HEK293 (cell line): ENCODE measurements around the gene EXOSC2.

Experiments
- BCL11B ChIP-seq: fragments of 450-650 bp; formaldehyde crosslinking; IDR thresholded peaks from 2 replicates; pipeline ENCODE4 v1.5.1; 2016; ENCODE audit warnings: low read depth, missing biosample characterization, missing genetic modification characterization
- GLIS2 ChIP-seq: fragments of 450-650 bp; formaldehyde crosslinking; IDR thresholded peaks from 2 replicates; pipeline ENCODE4 v1.5.1; 2016; ENCODE audit warnings: missing biosample characterization, missing genetic modification characterization
- HOXD13 ChIP-seq: sonication (generic); formaldehyde crosslinking; IDR thresholded peaks from 2 replicates; pipeline ENCODE4 v1.8.0; 2022; ENCODE audit warnings: missing genetic modification reagents, borderline replicate concordance
- KLF9 ChIP-seq: fragments of 450-650 bp; formaldehyde crosslinking; IDR thresholded peaks from 2 replicates; pipeline ENCODE4 v1.5.1; 2016; ENCODE audit warnings: missing biosample characterization, missing genetic modification characterization, low read depth
- SP2 ChIP-seq: fragments of 450-650 bp; formaldehyde crosslinking; IDR thresholded peaks from 2 replicates; pipeline ENCODE4 v1.5.1; 2016; ENCODE audit warnings: missing biosample characterization, missing genetic modification characterization
- ZBTB48 ChIP-seq: fragments of 450-650 bp; formaldehyde crosslinking; IDR thresholded peaks from 2 replicates; pipeline ENCODE4 v1.5.1; 2016; ENCODE audit warnings: missing biosample characterization, missing genetic modification characterization
- ZBTB7A ChIP-seq: fragments of 450-650 bp; formaldehyde crosslinking; IDR thresholded peaks from 2 replicates; pipeline ENCODE4 v1.5.1; 2016; ENCODE audit warnings: low read depth, missing biosample characterization, missing genetic modification characterization
- ZBTB8A ChIP-seq: fragments of 450-650 bp; formaldehyde crosslinking; IDR thresholded peaks from 2 replicates; pipeline ENCODE4 v1.5.1; 2016; ENCODE audit warnings: missing biosample characterization, missing genetic modification characterization
- ZFP69B ChIP-seq: fragments of 450-650 bp; formaldehyde crosslinking; IDR thresholded peaks from 2 replicates; pipeline ENCODE4 v1.5.1; 2016; ENCODE audit warnings: missing biosample characterization, missing genetic modification characterization
- ZIC2 ChIP-seq: fragments of 450-650 bp; formaldehyde crosslinking; IDR thresholded peaks from 2 replicates; pipeline ENCODE4 v1.5.1; 2016; ENCODE audit warnings: missing biosample characterization, missing genetic modification characterization
- ZNF155 ChIP-seq: fragments of 450-650 bp; formaldehyde crosslinking; IDR thresholded peaks from 2 replicates; pipeline ENCODE4 v1.5.1; 2016; ENCODE audit warnings: missing biosample characterization, missing genetic modification characterization
- ZNF292 ChIP-seq: fragments of 450-650 bp; formaldehyde crosslinking; IDR thresholded peaks from 2 replicates; pipeline ENCODE4 v1.5.1; 2016; ENCODE audit warnings: low read depth, missing biosample characterization, missing genetic modification characterization, borderline replicate concordance
- ZNF37A ChIP-seq: fragments of 450-650 bp; IDR thresholded peaks from 2 replicates; pipeline ENCODE4 v1.5.1; 2018; ENCODE audit warnings: missing biosample characterization, missing genetic modification characterization
- ZNF394 ChIP-seq: fragments of 450-650 bp; formaldehyde crosslinking; IDR thresholded peaks from 2 replicates; pipeline ENCODE4 v1.5.1; 2016; ENCODE audit warnings: missing biosample characterization, missing genetic modification characterization, mild to moderate bottlenecking, moderate library complexity, borderline replicate concordance
- ZNF48 ChIP-seq: fragments of 450-650 bp; formaldehyde crosslinking; IDR thresholded peaks from 2 replicates; pipeline ENCODE4 v1.5.1; 2016; ENCODE audit warnings: missing biosample characterization, missing genetic modification characterization
- ZNF501 ChIP-seq: fragments of 450-650 bp; formaldehyde crosslinking; IDR thresholded peaks from 2 replicates; pipeline ENCODE4 v1.5.1; 2016; ENCODE audit warnings: missing biosample characterization, missing genetic modification characterization
- ZNF514 ChIP-seq: fragments of 450-650 bp; formaldehyde crosslinking; IDR thresholded peaks from 2 replicates; pipeline ENCODE4 v1.5.1; 2016; ENCODE audit warnings: missing biosample characterization, missing genetic modification characterization
- ZNF571 ChIP-seq: fragments of 450-650 bp; formaldehyde crosslinking; IDR thresholded peaks from 2 replicates; pipeline ENCODE4 v1.5.0; 2017; ENCODE audit warnings: missing biosample characterization, missing genetic modification characterization
- ZNF585B ChIP-seq: fragments of 450-650 bp; formaldehyde crosslinking; IDR thresholded peaks from 2 replicates; pipeline ENCODE4 v1.5.1; 2016; ENCODE audit warnings: missing biosample characterization, missing genetic modification characterization
- ZSCAN23 ChIP-seq: fragments of 450-650 bp; formaldehyde crosslinking; IDR thresholded peaks from 2 replicates; pipeline ENCODE4 v1.5.1; 2016; ENCODE audit warnings: missing biosample characterization, missing genetic modification characterization
- TF ChIP-seq, protein P1 (sequence below): fragments of 450-650 bp; formaldehyde crosslinking; IDR thresholded peaks from 2 replicates; pipeline ENCODE4 v1.5.1; 2016; ENCODE audit warnings: missing biosample characterization, missing genetic modification characterization
- TF ChIP-seq, protein P2 (sequence below): fragments of 450-650 bp; formaldehyde crosslinking; conservative IDR thresholded peaks from 2 replicates; pipeline ENCODE4 v1.5.1; 2016; ENCODE audit warnings: low read depth, missing biosample characterization, missing genetic modification characterization
- TF ChIP-seq, protein P3 (sequence below): fragments of 450-650 bp; formaldehyde crosslinking; optimal IDR thresholded peaks from 2 replicates; pipeline ENCODE3; 2016; ENCODE audit warnings: missing biosample characterization, mild to moderate bottlenecking, missing genetic modification characterization
- TF ChIP-seq, protein P4 (sequence below): fragments of 450-650 bp; formaldehyde crosslinking; IDR thresholded peaks from 2 replicates; pipeline ENCODE4 v1.5.1; 2016; ENCODE audit warnings: missing biosample characterization, missing genetic modification characterization
- TF ChIP-seq, protein P5 (sequence below): fragments of 450-650 bp; IDR thresholded peaks from 2 replicates; pipeline ENCODE4 v1.5.1; 2018; ENCODE audit warnings: missing biosample characterization, missing genetic modification characterization
- TF ChIP-seq, protein P6 (sequence below): fragments of 450-650 bp; formaldehyde crosslinking; IDR thresholded peaks from 2 replicates; pipeline ENCODE4 v1.5.1; 2016; ENCODE audit warnings: missing biosample characterization, missing genetic modification characterization
- TF ChIP-seq, protein P7 (sequence below): fragments of 450-650 bp; formaldehyde crosslinking; IDR thresholded peaks from 2 replicates; pipeline ENCODE4 v1.5.1; 2017; ENCODE audit warnings: missing biosample characterization, missing genetic modification characterization

The EXOSC2 gene

DNA sequence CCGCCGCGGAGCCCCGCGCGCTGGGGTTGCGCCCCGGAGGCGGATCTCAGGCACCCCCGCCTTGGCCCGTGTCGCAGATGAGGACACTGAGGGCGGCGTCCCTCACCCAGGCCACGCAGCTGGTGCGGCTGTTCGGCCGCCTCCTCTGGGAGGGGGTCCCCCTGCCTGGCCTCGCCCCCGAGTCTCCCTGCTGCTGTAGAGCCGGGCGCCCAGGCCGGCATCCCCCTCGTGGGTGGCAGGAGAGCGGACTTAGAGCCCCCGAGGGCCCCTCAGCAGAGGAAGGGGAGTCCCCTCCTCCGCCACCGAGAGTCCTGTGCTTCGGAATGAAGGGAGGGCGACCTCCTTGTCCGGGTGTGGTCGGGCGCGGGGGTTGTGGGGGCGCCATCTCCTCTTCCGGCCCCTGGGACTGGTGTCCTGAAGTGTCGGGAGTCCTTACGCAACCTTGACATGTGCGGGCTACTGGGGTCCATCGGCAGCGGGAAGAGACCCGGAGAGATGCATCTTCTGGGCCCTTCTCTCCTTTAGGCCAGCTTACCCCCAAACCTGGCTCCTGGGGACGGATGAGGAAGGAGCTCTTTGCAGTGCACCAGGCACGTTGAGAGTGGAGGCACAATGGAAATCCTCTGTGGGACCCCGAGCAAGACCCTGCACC lies 11.7 kb upstream of the EXOSC2 start (continued):
- TF ChIP-seq ZBTB7A (tag by site-specific recombination) = no peak; the same call in 1 of the 2 replicates
- TF ChIP-seq KLF9 (tag by site-specific recombination) = no peak
- no peak for TF ChIP-seq HOXD13 (CRISPR knock-in tag)
- 0 out of 2 replicates have a peak, but pooled peaks have one; percentile 29 for TF ChIP-seq BCL11B (tag by site-specific recombination)
- no peak for TF ChIP-seq ZBTB8A
- no peak for TF ChIP-seq ZNF292 (tag by site-specific recombination)
- TF ChIP-seq, protein P1, sequence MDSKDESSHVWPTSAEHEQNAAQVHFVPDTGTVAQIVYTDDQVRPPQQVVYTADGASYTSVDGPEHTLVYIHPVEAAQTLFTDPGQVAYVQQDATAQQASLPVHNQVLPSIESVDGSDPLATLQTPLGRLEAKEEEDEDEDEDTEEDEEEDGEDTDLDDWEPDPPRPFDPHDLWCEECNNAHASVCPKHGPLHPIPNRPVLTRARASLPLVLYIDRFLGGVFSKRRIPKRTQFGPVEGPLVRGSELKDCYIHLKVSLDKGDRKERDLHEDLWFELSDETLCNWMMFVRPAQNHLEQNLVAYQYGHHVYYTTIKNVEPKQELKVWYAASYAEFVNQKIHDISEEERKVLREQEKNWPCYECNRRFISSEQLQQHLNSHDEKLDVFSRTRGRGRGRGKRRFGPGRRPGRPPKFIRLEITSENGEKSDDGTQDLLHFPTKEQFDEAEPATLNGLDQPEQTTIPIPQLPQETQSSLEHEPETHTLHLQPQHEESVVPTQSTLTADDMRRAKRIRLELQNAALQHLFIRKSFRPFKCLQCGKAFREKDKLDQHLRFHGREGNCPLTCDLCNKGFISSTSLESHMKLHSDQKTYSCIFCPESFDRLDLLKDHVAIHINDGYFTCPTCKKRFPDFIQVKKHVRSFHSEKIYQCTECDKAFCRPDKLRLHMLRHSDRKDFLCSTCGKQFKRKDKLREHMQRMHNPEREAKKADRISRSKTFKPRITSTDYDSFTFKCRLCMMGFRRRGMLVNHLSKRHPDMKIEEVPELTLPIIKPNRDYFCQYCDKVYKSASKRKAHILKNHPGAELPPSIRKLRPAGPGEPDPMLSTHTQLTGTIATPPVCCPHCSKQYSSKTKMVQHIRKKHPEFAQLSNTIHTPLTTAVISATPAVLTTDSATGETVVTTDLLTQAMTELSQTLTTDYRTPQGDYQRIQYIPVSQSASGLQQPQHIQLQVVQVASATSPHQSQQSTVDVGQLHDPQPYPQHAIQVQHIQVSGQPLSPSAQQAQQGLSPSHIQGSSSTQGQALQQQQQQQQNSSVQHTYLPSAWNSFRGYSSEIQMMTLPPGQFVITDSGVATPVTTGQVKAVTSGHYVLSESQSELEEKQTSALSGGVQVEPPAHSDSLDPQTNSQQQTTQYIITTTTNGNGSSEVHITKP (tag by site-specific recombination) = no peak
- TF ChIP-seq, protein P2, sequence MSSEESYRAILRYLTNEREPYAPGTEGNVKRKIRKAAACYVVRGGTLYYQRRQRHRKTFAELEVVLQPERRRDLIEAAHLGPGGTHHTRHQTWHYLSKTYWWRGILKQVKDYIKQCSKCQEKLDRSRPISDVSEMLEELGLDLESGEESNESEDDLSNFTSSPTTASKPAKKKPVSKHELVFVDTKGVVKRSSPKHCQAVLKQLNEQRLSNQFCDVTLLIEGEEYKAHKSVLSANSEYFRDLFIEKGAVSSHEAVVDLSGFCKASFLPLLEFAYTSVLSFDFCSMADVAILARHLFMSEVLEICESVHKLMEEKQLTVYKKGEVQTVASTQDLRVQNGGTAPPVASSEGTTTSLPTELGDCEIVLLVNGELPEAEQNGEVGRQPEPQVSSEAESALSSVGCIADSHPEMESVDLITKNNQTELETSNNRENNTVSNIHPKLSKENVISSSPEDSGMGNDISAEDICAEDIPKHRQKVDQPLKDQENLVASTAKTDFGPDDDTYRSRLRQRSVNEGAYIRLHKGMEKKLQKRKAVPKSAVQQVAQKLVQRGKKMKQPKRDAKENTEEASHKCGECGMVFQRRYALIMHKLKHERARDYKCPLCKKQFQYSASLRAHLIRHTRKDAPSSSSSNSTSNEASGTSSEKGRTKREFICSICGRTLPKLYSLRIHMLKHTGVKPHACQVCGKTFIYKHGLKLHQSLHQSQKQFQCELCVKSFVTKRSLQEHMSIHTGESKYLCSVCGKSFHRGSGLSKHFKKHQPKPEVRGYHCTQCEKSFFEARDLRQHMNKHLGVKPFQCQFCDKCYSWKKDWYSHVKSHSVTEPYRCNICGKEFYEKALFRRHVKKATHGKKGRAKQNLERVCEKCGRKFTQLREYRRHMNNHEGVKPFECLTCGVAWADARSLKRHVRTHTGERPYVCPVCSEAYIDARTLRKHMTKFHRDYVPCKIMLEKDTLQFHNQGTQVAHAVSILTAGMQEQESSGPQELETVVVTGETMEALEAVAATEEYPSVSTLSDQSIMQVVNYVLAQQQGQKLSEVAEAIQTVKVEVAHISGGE (tag by site-specific recombination) = no peak
- TF ChIP-seq, protein P3, sequence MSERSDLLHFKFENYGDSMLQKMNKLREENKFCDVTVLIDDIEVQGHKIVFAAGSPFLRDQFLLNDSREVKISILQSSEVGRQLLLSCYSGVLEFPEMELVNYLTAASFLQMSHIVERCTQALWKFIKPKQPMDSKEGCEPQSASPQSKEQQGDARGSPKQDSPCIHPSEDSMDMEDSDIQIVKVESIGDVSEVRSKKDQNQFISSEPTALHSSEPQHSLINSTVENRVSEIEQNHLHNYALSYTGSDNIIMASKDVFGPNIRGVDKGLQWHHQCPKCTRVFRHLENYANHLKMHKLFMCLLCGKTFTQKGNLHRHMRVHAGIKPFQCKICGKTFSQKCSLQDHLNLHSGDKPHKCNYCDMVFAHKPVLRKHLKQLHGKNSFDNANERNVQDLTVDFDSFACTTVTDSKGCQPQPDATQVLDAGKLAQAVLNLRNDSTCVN = peak; percentile 16
- TF ChIP-seq ZFP69B (tag by site-specific recombination) = no peak
- TF ChIP-seq ZNF37A (tag by site-specific recombination) = no peak
- TF ChIP-seq ZNF501 (tag by site-specific recombination) = no peak
- TF ChIP-seq ZSCAN23 = no peak
- TF ChIP-seq ZNF48 = no peak
- TF ChIP-seq, protein P4, sequence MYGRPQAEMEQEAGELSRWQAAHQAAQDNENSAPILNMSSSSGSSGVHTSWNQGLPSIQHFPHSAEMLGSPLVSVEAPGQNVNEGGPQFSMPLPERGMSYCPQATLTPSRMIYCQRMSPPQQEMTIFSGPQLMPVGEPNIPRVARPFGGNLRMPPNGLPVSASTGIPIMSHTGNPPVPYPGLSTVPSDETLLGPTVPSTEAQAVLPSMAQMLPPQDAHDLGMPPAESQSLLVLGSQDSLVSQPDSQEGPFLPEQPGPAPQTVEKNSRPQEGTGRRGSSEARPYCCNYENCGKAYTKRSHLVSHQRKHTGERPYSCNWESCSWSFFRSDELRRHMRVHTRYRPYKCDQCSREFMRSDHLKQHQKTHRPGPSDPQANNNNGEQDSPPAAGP = peak; percentile 64
- TF ChIP-seq, protein P5, sequence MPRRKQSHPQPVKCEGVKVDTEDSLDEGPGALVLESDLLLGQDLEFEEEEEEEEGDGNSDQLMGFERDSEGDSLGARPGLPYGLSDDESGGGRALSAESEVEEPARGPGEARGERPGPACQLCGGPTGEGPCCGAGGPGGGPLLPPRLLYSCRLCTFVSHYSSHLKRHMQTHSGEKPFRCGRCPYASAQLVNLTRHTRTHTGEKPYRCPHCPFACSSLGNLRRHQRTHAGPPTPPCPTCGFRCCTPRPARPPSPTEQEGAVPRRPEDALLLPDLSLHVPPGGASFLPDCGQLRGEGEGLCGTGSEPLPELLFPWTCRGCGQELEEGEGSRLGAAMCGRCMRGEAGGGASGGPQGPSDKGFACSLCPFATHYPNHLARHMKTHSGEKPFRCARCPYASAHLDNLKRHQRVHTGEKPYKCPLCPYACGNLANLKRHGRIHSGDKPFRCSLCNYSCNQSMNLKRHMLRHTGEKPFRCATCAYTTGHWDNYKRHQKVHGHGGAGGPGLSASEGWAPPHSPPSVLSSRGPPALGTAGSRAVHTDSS = no peak
- no peak for TF ChIP-seq ZNF514
- no peak for TF ChIP-seq ZNF394 (tag by site-specific recombination)
- TF ChIP-seq ZNF571 (tag by site-specific recombination) = no peak
- peak; percentile 17; the same call in 1 of the 2 replicates for TF ChIP-seq ZBTB48 (tag by site-specific recombination)
- TF ChIP-seq, protein P6, sequence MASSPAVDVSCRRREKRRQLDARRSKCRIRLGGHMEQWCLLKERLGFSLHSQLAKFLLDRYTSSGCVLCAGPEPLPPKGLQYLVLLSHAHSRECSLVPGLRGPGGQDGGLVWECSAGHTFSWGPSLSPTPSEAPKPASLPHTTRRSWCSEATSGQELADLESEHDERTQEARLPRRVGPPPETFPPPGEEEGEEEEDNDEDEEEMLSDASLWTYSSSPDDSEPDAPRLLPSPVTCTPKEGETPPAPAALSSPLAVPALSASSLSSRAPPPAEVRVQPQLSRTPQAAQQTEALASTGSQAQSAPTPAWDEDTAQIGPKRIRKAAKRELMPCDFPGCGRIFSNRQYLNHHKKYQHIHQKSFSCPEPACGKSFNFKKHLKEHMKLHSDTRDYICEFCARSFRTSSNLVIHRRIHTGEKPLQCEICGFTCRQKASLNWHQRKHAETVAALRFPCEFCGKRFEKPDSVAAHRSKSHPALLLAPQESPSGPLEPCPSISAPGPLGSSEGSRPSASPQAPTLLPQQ (tag by site-specific recombination) = 0 out of 2 replicates have a peak, but pooled peaks have one; percentile 52
- no peak for TF ChIP-seq ZNF585B
- TF ChIP-seq ZIC2 = peak; percentile 16
- peak; percentile 98 for TF ChIP-seq GLIS2 (tag by site-specific recombination)
- no peak for TF ChIP-seq SP2 (tag by site-specific recombination)
- no peak for TF ChIP-seq ZNF155
- TF ChIP-seq, protein P7, sequence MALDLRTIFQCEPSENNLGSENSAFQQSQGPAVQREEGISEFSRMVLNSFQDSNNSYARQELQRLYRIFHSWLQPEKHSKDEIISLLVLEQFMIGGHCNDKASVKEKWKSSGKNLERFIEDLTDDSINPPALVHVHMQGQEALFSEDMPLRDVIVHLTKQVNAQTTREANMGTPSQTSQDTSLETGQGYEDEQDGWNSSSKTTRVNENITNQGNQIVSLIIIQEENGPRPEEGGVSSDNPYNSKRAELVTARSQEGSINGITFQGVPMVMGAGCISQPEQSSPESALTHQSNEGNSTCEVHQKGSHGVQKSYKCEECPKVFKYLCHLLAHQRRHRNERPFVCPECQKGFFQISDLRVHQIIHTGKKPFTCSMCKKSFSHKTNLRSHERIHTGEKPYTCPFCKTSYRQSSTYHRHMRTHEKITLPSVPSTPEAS (tag by site-specific recombination) = no peak
